Measurements from ENCODE around the gene ICOS.

The ICOS gene, protein sequence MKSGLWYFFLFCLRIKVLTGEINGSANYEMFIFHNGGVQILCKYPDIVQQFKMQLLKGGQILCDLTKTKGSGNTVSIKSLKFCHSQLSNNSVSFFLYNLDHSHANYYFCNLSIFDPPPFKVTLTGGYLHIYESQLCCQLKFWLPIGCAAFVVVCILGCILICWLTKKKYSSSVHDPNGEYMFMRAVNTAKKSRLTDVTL

DNA sequence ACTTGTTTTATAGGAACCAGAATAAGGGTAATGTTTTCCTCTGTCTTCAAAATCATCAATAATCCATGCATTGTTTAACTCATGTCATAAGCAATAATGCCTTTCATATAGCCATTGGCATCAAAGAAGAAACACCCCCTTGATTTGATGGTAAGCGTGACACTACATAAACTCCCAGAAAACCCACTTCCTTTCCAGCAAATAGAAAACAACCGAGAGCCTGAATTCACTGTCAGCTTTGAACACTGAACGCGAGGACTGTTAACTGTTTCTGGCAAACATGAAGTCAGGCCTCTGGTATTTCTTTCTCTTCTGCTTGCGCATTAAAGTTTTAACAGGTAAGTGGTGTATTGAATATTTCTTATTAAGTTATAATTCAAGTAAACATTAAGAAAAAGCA lies at the start of gene ICOS:
ICOS (plus strand) TSS at position 229 of the 400 bp plus-strand sequence; CDS start at position 281, 52 bp downstream.
- DNase-seq: no peak

DNA sequence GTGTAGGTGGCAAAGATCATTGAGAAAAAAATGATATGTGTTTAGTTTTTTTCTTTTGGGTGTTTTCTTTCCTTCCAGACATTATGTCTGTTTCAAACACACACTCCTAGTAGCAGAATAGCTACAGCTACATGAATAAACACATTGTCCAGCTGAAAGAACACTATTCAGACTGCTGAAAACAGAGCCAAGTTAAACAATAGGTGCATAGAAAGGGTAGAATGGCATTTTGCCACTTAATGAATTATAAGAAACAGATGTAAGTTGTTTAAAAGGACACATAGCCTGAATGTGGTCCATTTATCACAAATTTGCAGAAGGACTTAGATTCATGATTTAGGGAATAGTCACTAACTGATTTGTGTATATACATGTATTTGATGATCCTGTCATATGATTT lies 48.9 kb upstream of the ICOS start:
- no peak for DNase-seq

DNA sequence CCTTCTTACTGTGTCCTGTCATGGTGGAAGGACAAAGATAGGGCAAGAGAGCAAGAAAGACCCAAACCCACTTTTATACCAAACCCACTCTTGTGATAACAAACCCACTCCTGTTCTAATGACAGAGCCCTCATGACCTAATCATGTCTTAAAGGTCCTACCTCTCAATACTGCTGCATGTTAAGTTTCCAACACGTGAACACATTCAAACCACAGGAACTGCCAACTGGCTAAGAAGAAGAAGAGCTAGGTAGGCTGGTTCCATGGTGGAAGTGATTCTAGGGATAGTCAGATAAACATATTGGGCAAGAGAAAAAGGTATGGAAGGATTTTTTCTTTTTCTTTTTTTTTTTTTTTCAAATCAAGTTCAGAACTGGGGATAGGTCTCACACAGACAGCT lies 47.0 kb upstream of the ICOS start:
- no peak for DNase-seq

DNA sequence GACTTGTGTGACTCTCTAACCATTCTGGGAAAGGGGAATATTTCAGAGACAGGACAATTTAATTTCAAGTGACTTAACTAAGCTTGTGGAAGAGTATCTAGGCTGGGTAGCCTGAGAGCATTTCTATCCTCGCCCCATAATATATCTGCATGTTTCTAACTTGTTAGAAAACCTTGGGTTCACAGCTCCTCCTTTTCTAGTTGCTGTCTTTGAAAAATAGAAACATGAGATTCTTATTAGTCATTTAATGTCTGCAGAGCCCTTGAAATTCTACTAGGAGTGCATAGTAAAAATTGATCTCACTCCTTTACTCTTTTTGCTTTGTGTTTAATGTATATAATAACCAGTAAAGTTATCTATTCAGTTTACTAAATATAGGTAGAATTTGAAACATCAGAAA lies 46.6 kb upstream of the ICOS start:
- DNase-seq: no peak

DNA sequence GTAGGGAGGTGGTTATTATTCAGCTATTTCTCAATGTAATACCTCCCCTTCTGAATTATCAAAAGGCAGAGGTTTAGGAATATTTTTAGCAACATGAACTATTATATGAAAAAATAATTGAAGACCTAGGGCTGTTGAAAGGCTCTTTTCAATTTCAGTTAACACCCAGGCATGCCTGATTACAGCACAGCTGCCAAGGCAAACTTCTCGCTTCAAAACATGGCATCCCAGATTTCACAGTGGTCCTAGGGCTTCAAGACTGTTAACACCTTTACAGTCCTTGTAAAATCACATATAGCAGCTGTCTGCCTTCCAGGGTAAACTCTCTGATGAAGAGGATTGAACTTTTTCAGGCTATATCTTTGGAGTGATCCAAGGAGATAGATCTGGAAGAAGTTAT lies 45.8 kb upstream of the ICOS start:
- no peak for DNase-seq

DNA sequence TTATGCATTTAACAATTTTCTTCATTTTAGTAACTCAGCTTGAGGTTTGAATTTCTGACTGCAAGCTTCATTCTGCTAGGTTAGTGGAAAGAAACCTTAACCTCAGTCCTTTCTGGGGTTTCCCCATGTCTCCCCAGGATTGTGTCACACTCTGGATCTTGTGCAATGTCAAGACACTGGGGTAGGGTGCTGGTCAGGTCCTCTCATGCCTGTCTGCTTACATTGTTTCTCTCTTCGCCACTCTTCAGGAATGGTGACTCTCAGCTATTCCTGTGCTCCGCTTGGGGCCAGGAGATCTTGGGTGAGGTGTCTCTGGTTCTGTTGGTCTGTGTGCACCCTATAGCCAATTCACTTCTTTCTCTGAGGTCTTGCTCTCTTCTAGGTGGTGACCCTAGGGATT lies 45.1 kb upstream of the ICOS start:
- peak; percentile 24 for DNase-seq

DNA sequence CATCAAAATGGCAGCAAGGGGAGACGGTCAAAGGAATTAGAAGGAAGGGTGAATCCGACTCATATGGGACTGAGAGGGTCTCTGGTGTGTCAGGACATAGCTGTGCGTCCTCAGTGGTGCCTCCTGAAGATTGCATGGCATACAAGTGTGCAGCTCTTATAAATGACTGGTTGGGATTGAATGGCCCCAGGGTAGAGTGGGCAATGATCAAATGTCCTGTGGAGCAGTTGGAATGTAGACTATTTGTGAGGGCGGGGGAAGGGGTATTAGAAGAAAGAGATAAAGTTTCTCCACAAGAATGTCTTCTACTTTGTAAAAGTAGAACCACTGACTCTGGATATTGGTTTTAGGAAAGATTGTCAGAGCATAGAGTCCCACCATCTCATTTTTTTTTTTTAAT lies 44.4 kb upstream of the ICOS start:
- no peak for DNase-seq

DNA sequence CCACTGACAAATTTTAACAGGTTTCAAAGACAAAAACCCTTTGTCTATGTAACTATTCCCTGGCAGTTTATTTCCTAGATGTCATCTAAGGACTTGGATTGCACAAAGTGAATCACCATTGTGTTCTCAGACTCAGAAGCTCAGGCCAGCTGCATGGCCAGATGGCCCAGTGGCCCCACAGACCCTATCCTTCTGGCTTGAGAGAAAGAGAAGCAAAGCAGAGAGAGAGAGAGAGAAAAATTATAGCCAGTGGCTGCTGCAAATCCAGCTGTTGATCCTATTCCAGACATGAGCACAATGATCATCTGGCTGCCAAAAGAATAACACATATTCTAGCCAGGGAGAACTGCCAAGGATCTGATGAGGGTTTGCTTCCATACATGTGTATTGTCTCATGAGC lies 43.2 kb upstream of the ICOS start:
- no peak for DNase-seq

DNA sequence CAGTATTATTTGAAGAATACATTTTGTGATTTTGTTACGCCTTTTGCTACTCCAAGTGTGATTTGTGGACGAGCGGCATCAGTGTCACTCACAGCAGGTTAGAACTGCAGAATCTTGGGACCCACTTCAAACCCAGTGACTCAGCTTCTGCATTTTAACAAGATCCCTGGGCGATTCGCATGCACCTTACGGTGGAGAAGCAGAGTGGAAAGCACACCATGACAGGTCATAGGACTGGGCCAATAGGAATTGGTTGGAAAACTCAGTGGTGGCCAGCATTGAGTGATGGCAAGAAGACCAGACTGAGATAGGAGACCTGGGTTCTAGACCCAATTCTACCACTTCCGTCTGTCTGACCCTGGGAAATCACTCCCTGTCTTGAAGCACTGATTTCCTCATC lies 42.7 kb upstream of the ICOS start:
- no peak for DNase-seq

DNA sequence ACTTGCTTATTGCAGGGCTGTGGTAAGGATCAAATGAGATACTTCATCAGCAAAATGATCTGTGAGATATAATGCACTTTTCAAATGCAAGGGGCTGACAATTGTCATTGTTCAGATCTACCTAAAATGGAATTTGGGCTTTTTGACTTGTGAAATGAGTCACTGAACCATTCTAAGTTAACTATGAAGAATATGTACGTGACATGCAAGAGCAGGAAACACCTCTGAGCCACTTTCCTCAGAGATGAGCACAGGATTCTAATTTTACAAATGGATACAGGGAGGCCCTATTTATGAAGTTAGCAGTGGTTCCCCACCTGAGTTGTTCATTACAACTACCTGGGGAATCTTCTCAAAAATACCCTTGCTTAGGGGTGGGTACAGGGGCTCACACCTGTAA lies 42.3 kb upstream of the ICOS start:
- DNase-seq: no peak

DNA sequence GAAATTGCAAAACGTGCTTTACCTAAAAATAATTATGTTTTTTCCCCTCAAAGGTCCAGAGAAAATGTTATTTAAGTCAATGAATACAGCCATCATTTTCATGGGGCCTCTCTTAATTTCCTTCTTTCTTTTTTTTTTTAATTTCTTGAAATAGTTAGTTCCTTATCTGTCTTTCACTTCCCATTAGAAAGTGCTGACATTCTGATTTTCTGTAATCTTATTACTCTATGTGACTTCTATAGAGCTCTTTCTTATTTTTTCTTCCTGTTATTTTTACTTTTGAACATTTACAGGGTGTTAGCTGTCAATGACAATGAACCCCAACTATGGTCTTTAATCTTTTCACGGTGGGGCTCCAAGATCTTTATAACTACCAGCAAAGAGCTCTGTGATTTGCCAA lies 39.0 kb upstream of the ICOS start:
- DNase-seq: no peak

DNA sequence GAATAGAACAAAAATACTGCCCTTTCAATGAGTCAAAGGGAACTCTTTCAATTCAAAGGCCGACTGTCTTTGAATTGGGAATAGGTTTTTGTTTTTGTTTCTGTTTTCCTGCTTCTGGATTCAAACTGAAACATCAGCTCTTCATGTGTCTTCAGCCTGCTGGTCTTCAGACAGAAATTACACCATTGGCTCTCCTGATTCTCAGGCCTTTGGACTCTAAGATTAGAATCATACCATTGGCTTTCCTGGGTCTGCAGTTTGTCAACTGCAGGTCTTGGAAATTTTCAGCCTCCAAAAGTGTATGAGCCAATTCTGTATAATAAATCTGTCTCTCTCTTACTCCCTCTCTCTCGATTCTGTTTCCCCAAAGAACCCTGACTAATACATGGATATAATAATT lies 37.9 kb upstream of the ICOS start:
- no peak for DNase-seq

DNA sequence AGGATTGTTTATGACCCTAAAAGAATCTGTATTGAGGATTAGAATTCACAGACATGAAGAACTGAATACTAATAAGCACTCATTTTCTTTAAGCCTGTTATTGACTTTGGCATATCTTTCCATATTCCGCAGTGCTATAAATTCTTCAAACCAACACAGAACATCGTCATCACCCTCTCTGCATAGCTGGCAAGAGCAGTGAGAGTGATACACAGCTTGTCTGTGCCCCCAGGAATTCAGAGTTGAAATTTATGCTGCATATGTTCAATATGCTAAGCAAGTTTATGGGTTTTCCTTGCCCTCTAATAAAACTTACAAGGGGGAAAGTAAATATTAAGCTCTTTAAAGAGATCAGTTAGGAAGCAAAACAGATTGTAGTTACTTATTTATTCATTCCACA lies 36.3 kb upstream of the ICOS start:
- DNase-seq: no peak

DNA sequence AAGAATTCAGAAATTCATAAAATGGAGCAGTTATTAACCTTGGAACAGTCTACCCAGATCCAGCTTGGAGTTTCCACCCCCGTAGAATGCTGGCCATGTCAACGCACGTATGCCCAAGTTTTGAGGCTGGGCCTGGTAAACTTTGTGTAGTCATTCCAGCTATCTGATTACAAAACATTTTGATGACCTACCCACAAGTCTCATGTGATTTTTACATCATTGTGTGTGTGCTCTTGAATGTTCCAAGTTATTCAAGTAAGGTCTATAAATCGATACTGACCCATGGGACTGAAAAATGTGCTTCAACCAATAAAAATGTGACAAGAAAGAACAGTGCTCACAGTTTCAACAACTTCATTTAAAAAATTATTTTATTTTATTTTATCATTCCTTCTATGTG lies 32.5 kb upstream of the ICOS start:
- no peak for DNase-seq

DNA sequence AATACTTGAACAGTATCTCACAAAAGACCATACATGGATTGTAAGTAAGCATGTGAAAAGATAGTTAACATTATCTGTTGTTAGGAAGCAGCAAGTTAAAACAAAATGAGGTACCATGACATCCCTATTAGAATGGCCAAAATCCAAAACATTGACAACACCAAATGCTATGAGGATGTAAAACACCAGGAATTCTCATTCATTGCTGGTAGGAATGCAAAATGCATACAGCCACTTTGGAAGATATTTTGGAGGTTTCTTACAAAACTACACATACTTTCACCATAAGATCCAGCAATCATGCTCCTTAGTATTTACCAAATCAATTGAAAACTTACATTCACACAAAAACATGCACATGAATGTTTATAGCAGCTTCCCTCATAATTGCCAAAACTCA lies 30.9 kb upstream of the ICOS start:
- no peak for DNase-seq

DNA sequence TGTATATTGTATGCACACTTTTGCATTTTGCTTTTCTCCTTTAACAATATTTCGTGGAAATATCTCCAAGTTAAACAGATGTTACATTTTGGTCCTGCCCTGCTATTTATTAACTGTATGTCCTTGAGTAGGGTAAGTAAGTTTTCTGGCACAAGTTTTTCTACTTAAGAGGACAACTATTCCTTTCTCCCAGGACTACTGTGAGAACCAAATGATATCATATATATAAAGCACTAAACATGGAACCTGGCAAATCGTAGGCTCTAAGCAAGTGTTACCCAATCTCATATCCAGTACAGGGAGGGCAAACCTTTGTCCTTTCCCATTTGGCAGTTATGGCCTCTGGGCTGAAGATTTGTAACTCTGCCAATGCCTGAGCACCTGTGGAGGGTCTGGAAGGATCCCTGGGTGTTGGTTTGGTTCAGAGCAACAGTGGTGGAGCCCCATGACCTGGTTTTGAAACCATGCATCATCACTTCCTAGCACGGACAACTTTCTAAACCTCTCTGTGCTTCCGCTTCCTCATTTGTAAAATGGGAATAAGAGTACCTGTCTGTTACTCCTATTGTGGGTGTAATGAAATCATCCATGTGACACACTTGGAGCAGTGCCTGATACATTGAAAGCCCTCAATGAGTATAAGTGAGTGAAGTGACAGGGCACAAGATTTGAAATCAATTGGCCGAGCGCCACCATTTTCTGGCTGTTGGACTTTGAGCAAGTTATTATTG lies 28.3 kb upstream of the ICOS start:
- no peak for DNase-seq

DNA sequence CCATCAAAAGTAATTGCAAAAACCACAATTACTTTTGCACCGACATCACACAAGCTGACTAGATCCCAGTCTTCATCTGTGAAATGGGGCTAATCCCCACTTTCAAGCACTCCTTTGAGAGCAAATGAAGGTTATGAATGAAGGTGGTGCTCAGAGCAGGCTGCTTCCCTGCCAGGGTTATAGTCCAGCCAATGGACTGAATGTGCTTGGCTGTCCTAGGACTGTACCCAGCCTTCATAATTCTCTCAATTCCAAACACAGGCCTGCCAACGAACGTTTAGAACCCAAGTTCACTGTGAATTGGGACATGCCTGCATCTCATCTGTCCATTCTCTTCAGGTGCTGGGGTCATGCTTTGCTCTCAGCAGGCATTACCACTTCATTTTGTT lies 27.8 kb upstream of the ICOS start:
- no peak for DNase-seq

DNA sequence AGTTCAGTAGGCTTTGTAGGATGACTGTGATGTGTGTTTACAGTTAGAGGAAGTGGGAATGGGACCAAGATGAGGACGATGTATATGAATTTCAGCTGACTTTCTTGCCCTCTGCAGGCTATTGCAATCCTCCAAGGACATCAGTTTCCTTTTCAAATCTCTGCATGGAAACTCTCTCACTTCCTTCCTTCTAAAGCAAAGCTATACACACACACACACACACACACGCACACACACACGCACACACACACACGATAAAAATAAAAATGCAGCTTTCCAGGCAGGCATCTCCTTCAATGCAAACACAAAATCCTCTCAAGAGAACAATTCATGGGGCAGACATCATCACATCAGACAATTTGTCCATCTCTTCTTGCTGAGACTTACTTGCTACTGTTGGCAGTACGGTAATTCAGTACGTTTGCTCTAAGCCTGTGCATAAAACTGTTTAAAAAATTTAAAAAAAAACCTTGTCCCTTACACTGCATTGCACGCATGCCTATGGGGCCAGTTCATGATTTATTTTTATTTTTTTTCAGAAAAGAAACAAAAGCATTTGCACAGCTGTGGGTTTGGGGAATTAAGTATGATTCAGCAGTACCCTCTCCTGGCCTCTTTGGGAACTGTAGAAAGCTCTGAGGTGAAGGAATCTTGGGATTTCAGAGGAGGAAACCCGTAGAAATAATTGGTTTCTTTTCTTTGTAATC lies 27.1 kb upstream of the ICOS start:
- DNase-seq: no peak

DNA sequence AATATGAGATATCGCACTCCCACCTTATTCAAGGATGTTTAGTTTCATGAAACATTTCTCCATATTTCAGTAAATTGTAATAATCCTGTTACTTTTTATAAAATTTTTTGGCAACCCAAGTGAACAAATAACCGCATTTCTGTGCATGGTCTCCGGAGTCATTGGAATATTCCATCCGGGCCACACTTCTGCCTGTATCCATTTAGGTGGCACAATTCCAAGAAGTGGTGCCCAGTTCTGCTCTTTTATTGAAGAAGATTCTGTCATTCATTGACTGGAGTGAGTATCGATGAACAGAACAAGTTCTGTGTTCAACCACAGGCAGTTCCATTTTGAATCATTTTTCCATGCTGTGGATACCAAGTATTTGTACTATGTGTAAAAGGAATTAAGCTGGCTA lies 26.6 kb upstream of the ICOS start:
- DNase-seq: no peak

DNA sequence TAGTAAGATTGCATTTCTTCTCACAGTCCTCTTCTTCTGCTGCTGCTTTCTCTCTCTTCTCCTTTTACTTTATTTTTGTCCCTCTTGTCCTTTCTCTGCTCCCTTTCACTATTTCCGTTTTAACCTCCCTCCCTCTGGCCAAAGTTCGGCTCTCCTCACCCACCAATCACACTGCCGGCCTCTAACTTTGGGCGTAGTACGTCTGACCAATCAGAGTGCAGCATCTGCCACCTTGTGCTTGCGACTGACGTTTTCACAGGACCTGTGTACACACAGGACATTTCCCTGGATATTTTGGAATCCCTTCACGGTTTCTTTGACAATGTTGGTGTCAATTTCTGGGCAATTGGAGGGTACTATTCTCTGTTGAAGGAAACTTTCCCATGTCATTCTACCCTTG lies 22.6 kb upstream of the ICOS start:
- DNase-seq: no peak

DNA sequence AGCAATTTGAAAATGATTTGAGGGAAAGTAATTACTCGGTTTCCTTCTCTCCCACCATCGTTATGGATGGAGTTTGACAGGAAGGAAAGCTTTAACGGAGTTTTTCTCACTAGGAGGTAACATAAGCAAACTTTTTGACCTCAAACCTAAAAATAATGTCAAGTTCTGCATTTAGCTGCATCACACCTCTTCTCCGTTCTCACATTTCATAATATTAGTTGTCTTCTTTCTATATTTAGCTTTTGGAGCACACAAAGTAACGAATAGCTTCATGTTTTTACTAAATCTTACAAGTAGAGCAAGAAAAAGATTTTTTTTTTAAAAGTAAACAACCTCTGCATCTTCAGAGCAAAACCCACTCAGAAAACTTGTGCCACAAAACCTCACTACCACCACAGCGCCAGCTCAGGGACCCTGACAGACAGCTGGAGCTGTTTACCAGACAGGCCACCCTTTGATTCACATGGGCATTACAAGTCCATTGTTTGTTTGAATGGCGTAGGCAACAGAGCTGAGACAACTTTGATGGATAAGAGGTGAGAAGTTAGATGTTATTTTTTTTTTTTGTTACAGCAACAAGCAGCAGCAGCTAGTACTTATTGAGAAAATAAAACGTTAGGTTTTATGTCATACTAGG lies 21.9 kb upstream of the ICOS start:
- no peak for DNase-seq

DNA sequence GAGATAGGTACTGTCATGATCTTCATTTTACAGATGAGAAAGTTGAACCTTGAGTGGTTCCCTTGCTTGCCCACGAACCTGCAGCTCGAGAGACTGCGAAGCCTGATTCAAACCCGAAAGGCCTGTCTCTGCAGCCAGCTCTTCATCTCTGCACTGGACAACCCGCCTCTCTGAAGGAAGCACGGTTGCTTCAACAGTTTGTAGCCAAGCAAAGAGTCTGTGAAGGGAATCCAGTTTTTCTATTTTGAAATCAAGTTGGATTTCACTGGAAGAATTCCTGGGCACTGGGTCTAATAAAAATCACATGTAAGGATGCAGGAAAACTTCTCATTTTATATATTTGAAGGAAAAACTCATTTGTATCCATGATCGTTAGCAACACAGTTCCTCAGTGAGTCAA lies 21.3 kb upstream of the ICOS start:
- no peak for DNase-seq

DNA sequence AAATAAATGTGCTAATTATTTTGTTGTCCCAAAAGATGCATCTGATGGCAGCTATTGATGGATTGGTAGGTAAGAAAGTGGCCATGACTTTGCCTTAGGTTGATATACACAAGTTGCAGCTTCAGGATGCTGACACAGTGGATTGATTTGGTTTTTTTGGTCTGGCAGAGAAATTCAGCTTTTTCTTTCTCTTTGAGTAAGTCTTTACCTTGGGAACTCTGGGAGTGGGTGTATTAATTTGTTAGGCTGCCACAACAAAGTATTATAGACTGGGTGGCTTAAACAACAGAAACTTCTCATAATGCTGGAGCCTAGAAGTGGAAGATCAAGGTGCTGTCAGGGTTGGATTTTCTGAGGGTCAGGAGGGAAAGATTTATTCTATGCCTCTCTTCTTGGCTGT lies 19.8 kb upstream of the ICOS start:
- no peak for DNase-seq

DNA sequence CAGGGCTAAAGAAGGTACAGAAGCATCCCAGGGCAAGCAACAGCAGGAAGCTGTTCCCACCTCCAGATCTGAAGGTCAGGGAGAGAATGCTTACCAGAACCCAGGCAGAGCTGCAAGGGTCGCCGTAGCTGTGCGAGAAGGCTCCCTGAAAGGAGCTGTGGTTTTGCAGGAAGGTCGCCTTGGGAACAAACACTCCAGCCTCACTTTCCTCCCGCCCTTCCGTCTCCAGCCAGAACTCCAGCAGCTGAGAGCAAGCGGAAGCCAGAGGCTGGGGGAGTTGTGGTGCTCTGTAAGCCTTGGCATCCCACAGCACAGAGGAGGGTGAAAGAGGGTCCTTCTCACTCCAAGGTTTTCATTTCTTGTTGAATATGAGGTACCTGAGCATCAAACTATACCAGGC lies 18.3 kb upstream of the ICOS start:
- no peak for DNase-seq

Data from stimulated activated naive CD4-positive, alpha-beta T cell treated with Interleukin-2 at 50 U/mL for 16 hours (primary cell).